ENCODE results near the gene SMARCAL1.
"Not testable (repeated sequence)": the region's sequence is repeated elsewhere in the genome, so short reads cannot be mapped to it uniquely, and the experiment has no call there.

SMARCAL1 gene

GRCh38 chr2:216502381-216503158, 90.3 kb downstream of the SMARCAL1 start:
- DNase-seq (ENCODE audit: low spot score): no peak

GRCh38 chr2:216503159-216503629, 90.9 kb downstream of the SMARCAL1 start:
- DNase-seq (ENCODE audit: low spot score): no peak

GRCh38 chr2:216503697-216504375, 91.6 kb downstream of the SMARCAL1 start:
- no peak for DNase-seq (ENCODE audit: low spot score)

DNA sequence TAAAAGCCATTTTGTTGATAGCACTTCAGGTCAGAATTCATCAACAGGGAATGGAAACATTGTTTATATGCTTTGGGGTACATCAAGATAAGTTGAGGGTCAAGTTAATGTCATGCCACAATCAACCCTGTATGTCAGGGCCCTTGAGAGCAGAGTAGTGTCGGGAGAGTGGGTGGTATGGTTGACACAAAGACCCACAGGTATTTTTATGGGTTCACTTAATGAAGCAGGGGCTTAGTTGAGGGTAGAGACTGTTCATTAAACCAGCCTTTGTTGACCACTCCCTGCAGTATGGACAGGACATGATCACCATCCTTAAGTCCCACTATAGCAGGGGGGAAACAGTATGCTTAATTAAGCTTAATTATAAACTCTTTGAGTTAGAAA, 92.1 kb downstream of the SMARCAL1 start:
- no peak for DNase-seq (ENCODE audit: low spot score)

GRCh38 chr2:216505133-216506106, 93.1 kb downstream of the SMARCAL1 start:
- DNase-seq (ENCODE audit: low spot score): no peak

DNA sequence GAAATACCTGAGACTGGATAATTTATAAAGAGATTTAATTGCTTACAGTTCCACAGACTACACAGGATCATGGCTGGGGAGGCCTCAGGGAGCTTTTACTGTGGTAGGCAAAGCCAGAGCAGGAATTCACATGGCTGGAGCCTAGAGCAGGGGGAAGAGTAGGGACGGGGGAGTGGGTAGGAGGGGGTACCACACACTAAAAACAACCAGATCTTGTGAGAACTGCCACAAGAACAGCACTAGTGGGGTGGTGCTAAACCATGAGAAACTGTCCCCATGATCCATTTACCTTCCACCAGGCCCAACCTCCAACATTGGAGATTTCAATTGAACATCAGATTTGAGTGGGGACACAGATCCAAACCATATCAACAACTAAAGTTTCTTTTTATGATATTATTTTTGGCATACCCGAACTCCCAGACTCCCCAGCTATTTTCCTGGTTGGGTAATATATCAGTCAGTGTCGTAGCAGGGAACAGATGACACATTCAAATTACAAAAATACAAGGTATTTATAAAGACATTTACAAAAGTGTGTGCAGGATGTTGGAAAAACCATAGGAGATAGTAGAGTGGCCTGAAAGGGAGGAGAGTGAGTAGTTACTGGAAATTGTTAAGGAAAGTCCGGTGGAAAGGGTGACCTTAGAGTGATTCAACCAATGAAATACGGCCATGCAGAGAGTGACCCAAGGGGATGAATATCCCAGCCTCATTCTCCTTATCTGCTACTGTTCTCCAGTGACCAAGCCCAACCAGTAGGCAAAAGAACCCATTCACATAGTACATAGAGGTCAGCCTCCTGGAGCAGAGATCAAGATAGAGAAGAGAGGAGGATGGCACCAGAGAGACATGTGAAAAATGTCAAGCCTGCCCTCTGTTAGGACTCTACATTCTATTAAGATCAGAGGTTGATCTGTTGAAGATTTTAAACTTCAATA, 95.2 kb downstream of the SMARCAL1 start:
- DNase-seq (ENCODE audit: low spot score): no peak

- no peak for DNase-seq (ENCODE audit: low spot score)
These were observed 95.9 kb downstream of the SMARCAL1 start for GRCh38 chr2:216508229-216508628.

- peak; percentile 79 for DNase-seq (ENCODE audit: low spot score)
These were observed 104.6 kb downstream of the SMARCAL1 start for GRCh38 chr2:216516730-216517350.

DNA sequence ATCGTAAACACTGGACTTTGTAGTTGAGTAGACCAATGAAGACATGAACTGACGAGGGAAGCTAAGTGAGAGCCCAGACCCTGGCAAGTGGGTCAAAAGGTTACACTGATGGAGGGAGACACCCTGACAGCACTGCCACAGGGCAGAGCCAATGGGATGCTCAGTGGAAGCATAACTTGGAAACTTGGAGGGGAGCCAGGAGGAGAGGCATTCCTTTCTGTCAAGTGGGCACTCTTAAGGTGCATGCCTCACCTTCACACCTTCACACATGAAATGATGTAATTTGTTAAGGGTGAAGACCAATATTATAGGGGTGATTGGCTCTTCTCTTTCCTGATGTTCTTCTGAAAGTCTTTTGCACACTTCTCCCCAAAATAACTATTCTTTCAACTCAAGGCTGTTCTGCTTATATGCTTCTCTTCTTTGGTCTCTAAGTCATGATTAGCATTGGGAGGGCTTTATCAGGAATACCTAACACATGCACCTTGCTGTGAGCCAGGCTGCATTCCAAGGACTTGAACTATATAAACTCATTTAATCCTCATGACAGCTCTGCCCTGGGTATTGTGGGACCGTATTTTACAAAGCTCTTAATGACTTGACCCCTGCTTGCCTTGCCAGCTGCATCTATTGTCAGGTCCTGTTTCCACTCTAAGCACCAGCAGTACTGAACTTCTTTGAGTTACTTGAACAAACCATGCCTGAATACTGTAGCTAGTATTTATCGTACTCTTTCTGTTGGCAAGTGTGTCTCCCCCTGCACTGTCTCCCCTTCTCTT, 105.4 kb downstream of the SMARCAL1 start:
- no peak for DNase-seq (ENCODE audit: low spot score)

DNA sequence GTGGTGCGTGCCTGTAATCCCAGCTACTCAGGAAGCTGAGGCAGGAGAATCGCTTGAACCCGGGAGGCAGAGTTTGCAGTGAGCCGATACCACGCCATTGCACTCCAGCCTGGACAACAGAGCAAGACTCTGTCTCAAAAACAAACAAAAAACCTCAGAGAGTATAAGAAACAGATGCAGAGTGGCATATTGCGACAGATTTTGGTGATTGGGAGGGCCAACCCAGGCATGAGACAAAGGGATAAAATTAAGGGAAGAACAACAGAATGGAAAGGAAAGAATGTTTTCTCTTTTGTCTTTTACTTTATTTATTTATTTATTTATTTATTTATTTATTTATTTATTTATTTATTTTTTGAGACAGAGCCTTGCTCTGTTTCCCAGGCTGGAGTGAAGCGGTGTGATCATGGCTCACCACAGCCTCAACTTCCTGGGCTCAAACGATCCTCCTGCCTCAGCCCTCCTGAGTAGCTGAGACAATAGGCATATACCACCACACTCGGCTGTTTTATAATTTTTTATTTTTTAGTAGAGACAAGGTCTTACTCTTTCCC, 106.4 kb downstream of the SMARCAL1 start:
- not testable (repeated sequence) for DNase-seq (ENCODE audit: low spot score)

DNA sequence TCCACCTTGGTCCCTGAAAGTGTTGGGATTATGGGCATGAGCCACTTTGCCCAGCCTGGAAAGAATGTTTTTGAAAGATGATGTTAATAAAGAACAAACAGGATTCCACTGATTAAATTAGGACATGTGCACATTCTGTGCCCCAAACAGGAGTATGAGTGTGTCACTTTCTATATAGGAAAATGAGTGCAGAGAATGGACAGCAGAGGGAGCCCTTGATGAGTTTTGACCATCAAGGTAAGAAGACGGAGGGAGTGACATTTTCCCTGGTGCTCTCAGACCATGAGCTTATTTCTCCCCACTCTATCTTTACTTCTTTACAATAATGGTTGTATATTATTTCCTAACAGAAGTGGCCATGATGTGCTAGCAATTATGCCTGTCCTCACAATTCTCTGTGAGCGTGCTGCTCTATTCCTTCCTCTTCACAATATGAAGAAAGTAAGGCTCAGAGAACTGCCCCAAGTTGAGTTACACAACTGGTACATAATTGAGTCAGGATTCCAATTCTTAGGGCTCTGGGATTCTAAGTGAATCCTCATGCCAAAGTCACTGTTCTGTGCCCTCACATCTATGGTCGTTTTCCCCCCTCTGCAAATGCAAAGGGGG, 107.0 kb downstream of the SMARCAL1 start:
- peak; percentile 78 for DNase-seq (ENCODE audit: low spot score)

DNA sequence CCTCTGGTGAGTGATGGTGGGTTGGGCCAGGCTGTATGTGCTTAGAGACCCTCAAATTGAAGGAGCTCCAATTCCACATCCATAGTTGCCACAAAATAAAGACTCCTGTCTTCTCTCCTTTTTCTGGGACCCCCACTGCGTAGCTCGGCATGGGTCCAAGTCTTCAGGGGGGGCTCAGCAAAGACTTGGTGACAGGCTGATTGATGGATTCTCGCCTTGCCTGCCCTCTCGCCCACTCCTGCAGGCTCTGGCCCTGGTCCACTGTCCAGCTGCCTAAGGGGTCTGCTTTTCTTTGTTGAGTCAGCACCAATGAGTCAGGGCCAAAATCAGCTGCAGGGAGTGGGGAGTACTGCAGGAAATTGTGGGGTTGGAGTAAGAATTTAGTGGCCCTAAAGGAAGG, 107.8 kb downstream of the SMARCAL1 start:
- no peak for DNase-seq (ENCODE audit: low spot score)

DNA sequence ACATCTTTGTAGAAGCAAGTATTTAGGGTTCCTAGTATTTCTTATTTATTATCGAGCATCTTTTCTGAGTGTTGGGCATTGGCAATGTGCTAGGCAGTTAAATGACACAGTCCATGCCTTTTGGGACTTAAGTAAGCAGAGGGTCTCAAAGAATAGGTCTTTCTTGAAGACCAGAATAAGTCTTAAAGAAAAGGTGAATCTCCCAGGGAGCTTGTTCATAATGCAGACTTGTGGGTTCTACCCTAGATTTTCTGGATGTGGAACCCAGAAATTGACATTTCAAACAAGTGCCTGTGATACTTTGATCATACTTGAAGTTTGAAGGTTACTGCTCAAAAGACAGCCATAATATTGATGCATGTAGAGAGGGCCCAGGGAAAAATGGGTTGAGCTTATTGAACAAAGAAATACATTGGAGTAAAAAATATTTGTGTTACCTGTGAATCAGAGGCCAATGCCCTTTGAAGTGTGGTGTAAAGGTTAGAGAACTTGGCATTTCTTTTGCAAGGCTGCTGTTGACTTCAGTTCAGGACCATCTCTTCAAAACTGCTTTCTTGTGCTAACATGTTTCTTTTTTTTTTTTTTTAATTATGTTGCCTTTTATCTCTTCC, 110.7 kb downstream of the SMARCAL1 start:
- no peak for DNase-seq (ENCODE audit: low spot score)

- no peak for DNase-seq (ENCODE audit: low spot score)
These were observed 113.7 kb downstream of the SMARCAL1 start for GRCh38 chr2:216525972-216526371.

- no peak for DNase-seq (ENCODE audit: low spot score)
These were observed 114.7 kb downstream of the SMARCAL1 start for GRCh38 chr2:216526939-216527338.

- no peak for DNase-seq (ENCODE audit: low spot score)
These were observed 115.3 kb downstream of the SMARCAL1 start for GRCh38 chr2:216527600-216527999.

GRCh38 chr2:216532562-216532961, 120.3 kb downstream of the SMARCAL1 start:
- no peak for DNase-seq (ENCODE audit: low spot score)

Measured in COLO829 (cell line).